NCI-H1694 (cell line): ENCODE measurements around the gene USP30.

Source experiments
- DNase-seq: peaks from one replicate; lab custom pipeline; 2025; lab: John Stamatoyannopoulos, UW

USP30 gene

GRCh38 chr12:109098183-109098604, 45.8 kb downstream of the USP30 start:
- DNase-seq, result no peak

GRCh38 chr12:109098651-109099050, 46.3 kb downstream of the USP30 start:
- no peak for DNase-seq

- no peak for DNase-seq
Measured at GRCh38 chr12:109099431-109100020, 47.1 kb downstream of the USP30 start.

- DNase-seq, result no peak
Measured at GRCh38 chr12:109100741-109101140, 48.4 kb downstream of the USP30 start.

- DNase-seq, result no peak
Measured at GRCh38 chr12:109102491-109102890, 50.1 kb downstream of the USP30 start.

- no peak for DNase-seq
Measured at GRCh38 chr12:109105176-109105575, 52.8 kb downstream of the USP30 start.

- DNase-seq, result no peak
Measured at GRCh38 chr12:109109746-109110350, 57.5 kb downstream of the USP30 start.

GRCh38 chr12:109110988-109111495, 58.7 kb downstream of the USP30 start:
- no peak for DNase-seq

GRCh38 chr12:109112720-109113465, 60.5 kb downstream of the USP30 start:
- no peak for DNase-seq

- no peak for DNase-seq
Measured at GRCh38 chr12:109113661-109114321, 61.4 kb downstream of the USP30 start.

- DNase-seq, result no peak
Measured at GRCh38 chr12:109114644-109115043, 62.3 kb downstream of the USP30 start.

GRCh38 chr12:109115404-109115757, 63.0 kb downstream of the USP30 start:
- no peak for DNase-seq

- no peak for DNase-seq
Measured at GRCh38 chr12:109115758-109116610, 63.6 kb downstream of the USP30 start, which contains the start of gene ACACB. TSS of gene ACACB (plus strand) at chr12:109116587. CDS start at chr12:109139406, 22,819 bp downstream.

- no peak for DNase-seq
Measured at GRCh38 chr12:109116611-109116949, 64.2 kb downstream of the USP30 start.

GRCh38 chr12:109120095-109120494, 67.7 kb downstream of the USP30 start:
- DNase-seq, result no peak

- no peak for DNase-seq
Measured at GRCh38 chr12:109120557-109120956, 68.2 kb downstream of the USP30 start.

- no peak for DNase-seq
Measured at GRCh38 chr12:109121346-109121880, 69.0 kb downstream of the USP30 start.

GRCh38 chr12:109124878-109125648, 72.7 kb downstream of the USP30 start:
- DNase-seq, result no peak

- no peak for DNase-seq
Measured at GRCh38 chr12:109125791-109126190, 73.4 kb downstream of the USP30 start.

- no peak for DNase-seq
Measured at GRCh38 chr12:109126784-109127183, 74.4 kb downstream of the USP30 start.
